ENCODE data around the gene RPS24.

The RPS24 gene

GRCh38 chr10:78023741-78024140, 9.9 kb upstream of the RPS24 start:
- H3K27ac ChIP-seq: no peak overlapping the region
- no peak for TF ChIP-seq CTCF (conservative IDR thresholded peaks at IDR 0.05; ENCODE audit: low read depth)
- POLR2A ChIA-PET (ENCODE audit: low non-redundant PET): no interaction called here
- no peak for DNase-seq (ENCODE audit: low spot score)
- CTCF ChIA-PET: interaction anchor here (0.7 kb wide), 1 partner anchor 24 kb away, joined by 6 read pairs; no protein-coding TSS in a partner anchor

GRCh38 chr10:78025685-78026364, 7.8 kb upstream of the RPS24 start:
- CTCF ChIA-PET: no interaction called here
- H3K27ac ChIP-seq: peak overlapping the region; percentile 78
- POLR2A ChIA-PET (ENCODE audit: low non-redundant PET): no interaction called here
- peak; percentile 73 for DNase-seq (ENCODE audit: low spot score)
- TF ChIP-seq CTCF (conservative IDR thresholded peaks at IDR 0.05; ENCODE audit: low read depth): no peak

GRCh38 chr10:78028438-78029268, 5.0 kb upstream of the RPS24 start:
- CTCF ChIA-PET: interaction anchor here (0.7 to 1.4 kb wide), 4 partner anchors 57 to 1190 kb away, joined by 3 to 5 read pairs (median 4); no protein-coding TSS in a partner anchor
- DNase-seq (ENCODE audit: low spot score): peak; percentile 55
- no peak for TF ChIP-seq CTCF (conservative IDR thresholded peaks at IDR 0.05; ENCODE audit: low read depth)
- H3K27ac ChIP-seq: peak overlapping the region; percentile 77
- POLR2A ChIA-PET (ENCODE audit: low non-redundant PET): no interaction called here

- TF ChIP-seq CTCF (conservative IDR thresholded peaks at IDR 0.05; ENCODE audit: low read depth): peak; percentile 98
- ChIA-PET CTCF (interaction anchor here (0.7 to 1.4 kb wide), 7 partner anchors 38 to 1646 kb away, joined by 3 to 4 read pairs (median 3); no protein-coding TSS in a partner anchor), POLR2A (ENCODE audit: low non-redundant PET) (interaction anchor here (0.7 to 0.8 kb wide), 3 partner anchors 9 to 123 kb away, joined by 5 to 7 read pairs (median 6); no protein-coding TSS in a partner anchor)
- DNase-seq (ENCODE audit: low spot score): peak; percentile 97
- H3K27ac ChIP-seq: peak within 1 kb of the TSS; percentile 77
Measured at GRCh38 chr10:78029269-78030226, 4.1 kb upstream of the RPS24 start, which contains the start of gene POLR3A. Gene POLR3A, minus strand, starts transcription at chr10:78029515. Its CDS starts 108 bp downstream, at chr10:78029407.

- ChIA-PET CTCF (no interaction called here), POLR2A (ENCODE audit: low non-redundant PET) (no interaction called here)
- peak overlapping the region; percentile 81 for H3K27ac ChIP-seq
- DNase-seq (ENCODE audit: low spot score): no peak
- no peak for TF ChIP-seq CTCF (conservative IDR thresholded peaks at IDR 0.05; ENCODE audit: low read depth)
Measured at GRCh38 chr10:78033387-78033636, 351 bp upstream of the RPS24 start.

- DNase-seq (ENCODE audit: low spot score): no peak
- ChIA-PET CTCF (no interaction called here), POLR2A (ENCODE audit: low non-redundant PET) (no interaction called here)
- no peak overlapping the region for H3K27ac ChIP-seq
- TF ChIP-seq CTCF (conservative IDR thresholded peaks at IDR 0.05; ENCODE audit: low read depth): no peak
Measured at GRCh38 chr10:78035025-78035424, 1.4 kb downstream of the RPS24 start.

All from RWPE1 (cell line).